ENCODE measurements around the gene FOXP1.

DNA sequence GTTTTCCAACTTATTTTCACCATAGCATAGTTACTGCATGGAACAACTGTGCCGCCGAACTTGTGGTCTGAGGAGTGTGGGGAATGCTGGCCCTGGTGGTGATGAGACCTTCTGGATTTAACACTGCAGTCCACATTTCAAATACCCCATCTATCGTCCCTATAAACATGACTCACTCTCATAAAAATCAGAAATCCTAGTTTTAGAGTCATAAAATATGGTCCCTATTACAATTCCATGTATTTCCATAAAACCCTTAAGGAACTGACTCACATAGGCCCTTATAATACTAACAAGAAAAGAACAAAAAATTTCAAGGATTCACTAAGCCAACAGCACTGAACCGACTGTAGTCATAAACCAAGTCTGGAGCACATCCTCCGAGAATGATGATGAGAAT, 147.2 kb downstream of the FOXP1 start:
- no peak for TF ChIP-seq POLR2A (IDR thresholded peaks at IDR 0.05; ENCODE audit: low read depth, low read length)
- no peak for TF ChIP-seq SPI1 (IDR thresholded peaks at IDR 0.05; ENCODE audit: low read depth, low read length)
- no peak for TF ChIP-seq POLR2AphosphoS5 (IDR thresholded peaks at IDR 0.05; ENCODE audit: low read depth, low read length)
- no peak for TF ChIP-seq TAF1 (IDR thresholded peaks at IDR 0.05; ENCODE audit: low read depth, low read length)
